CD4-positive, alpha-beta T cell (primary cell): ENCODE measurements around the gene IL24. TPM values are rescaled to one million over a fixed set of nuclear protein-coding genes. Genes with fewer than 3 reads are reported as not detected.

ENCODE experiments used
- ATAC-seq: fragments of 200-7000 bp; cut with Tn5 transposase; one replicate; pipeline ENCODE4 v1.10.0; 2022; ENCODE audit warnings: mild to moderate bottlenecking; ENCODE audit not compliant: poor library complexity
- CTCF ChIA-PET: fragments of 350-600 bp; sonication (Branson Sonifier 250); formaldehyde crosslinking; loops from one replicate; lab custom pipeline; 2021; ENCODE audit warnings: antibody characterized with exemption, inconsistent platforms; lab: Charles Lee
- POLR2A ChIA-PET: fragments of 350-600 bp; sonication (Branson Sonifier 250); formaldehyde crosslinking; loops from one replicate; lab custom pipeline; 2021; ENCODE audit warnings: antibody characterized with exemption, inconsistent platforms; lab: Charles Lee
- DNase-seq, 14 experiments: peaks; one replicate each; pipeline ENCODE4 v3.0.0-alpha.2; 2013 to 2020; ENCODE audit warnings: mixed read lengths in 2 of 14
- H3K27ac ChIP-seq, 2 donors: one replicate each; pipeline versions ENCODE4 v1.5.1 to v1.7.0; 2013; ENCODE audit warnings: low read length in 2 of 2, low read depth in 1 of 2, mild to moderate bottlenecking in 1 of 2
- H3K27me3 ChIP-seq, 2 experiments: 1 replicate in 1 of 2; 2 replicates in 1 of 2; pipeline versions ENCODE4 v1.6.1 to v1.7.0; 2013; ENCODE audit warnings: low read length in 2 of 2, control low read depth in 1 of 2, mild to moderate bottlenecking in 1 of 2, moderate library complexity in 1 of 2; ENCODE audit not compliant: insufficient read depth in 2 of 2, control insufficient read depth in 1 of 2
- H3K36me3 ChIP-seq: one replicate; pipeline ENCODE4 v1.6.1; 2013; ENCODE audit warnings: low read length, control low read depth; ENCODE audit not compliant: insufficient read depth
- H3K4me1 ChIP-seq: one replicate; pipeline ENCODE4 v1.6.1; 2013; ENCODE audit warnings: low read length, control low read depth; ENCODE audit not compliant: insufficient read depth
- H3K4me3 ChIP-seq: one replicate; pipeline ENCODE4 v1.5.1; 2013; ENCODE audit warnings: mild to moderate bottlenecking, low read length, moderate library complexity
- H3K9me3 ChIP-seq, 2 experiments: 1 replicate in 1 of 2; 2 replicates in 1 of 2; pipeline versions ENCODE4 v1.6.1 to v1.7.0; 2013; ENCODE audit warnings: low read length in 2 of 2, mild to moderate bottlenecking in 2 of 2, control low read depth in 1 of 2, moderate library complexity in 1 of 2; ENCODE audit not compliant: control insufficient read depth in 1 of 2, insufficient read depth in 1 of 2
- H3K27ac Mint-ChIP-seq: one replicate; pipeline ENCODE4 v1.8.0; 2020; ENCODE audit warnings: mixed read lengths
- H3K27me3 Mint-ChIP-seq: one replicate; pipeline ENCODE4 v1.8.0; 2021; ENCODE audit warnings: mixed read lengths
- H3K36me3 Mint-ChIP-seq: one replicate; pipeline ENCODE4 v1.8.0; 2021; ENCODE audit warnings: low read depth, mixed read lengths
- H3K4me1 Mint-ChIP-seq: one replicate; pipeline ENCODE4 v1.8.0; 2021; ENCODE audit warnings: low read depth, mixed read lengths
- H3K4me3 Mint-ChIP-seq: one replicate; pipeline ENCODE4 v1.8.0; 2020; ENCODE audit warnings: mild to moderate bottlenecking, mixed read lengths
- H3K9me3 Mint-ChIP-seq: one replicate; pipeline ENCODE4 v1.8.0; 2020; ENCODE audit warnings: mixed read lengths
- intact Hi-C, 2 experiments: fragments of 100-400 bp; cut with DNase I in 1 of 2; cut with micrococcal nuclease in 1 of 2; formaldehyde crosslinking; loops; one replicate each; pipeline versions ENCODE4 v1.15.1 to v1.9.0; 2023 to 2025; cut with DNase I, micrococcal nuclease
- total RNA-seq, 174 experiments: library from RNA in 2 of 174; stranded (reverse) in 2 of 174; gene quantifications; one replicate each; pipeline ENCODE4 v1.2.3 and lab custom pipeline; 2021 to 2026
- TF ChIP-seq, protein P1 (sequence below): fragments of 200-600 bp; IDR thresholded peaks from one replicate; pipeline ENCODE4 v1.8.0; 2022; ENCODE audit warnings: antibody characterized with exemption, mild to moderate bottlenecking

Gene IL24
- total RNA-seq, 2 experiments from 2014 or later: not detected

DNA sequence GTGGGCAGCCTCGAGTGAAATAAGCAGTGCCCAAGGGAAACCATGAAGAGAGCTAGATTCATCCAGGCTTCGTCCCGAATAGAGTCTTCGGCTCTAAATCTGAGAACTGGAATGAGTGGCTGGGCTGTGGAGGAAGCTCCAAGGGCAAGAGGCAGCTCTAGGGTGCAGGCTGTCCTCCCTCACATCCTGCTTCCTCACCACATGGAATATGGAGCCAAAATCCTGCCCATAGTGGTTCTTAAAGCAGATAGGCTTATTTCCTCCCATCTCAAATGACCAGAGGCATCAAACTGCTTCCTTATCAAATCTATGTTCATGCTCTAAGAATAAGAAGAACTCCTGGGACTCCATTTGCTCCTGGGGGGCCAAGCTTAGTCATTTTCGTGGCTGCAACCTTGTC, 2.5 kb downstream of the IL24 start:
- ATAC-seq: no peak

DNA sequence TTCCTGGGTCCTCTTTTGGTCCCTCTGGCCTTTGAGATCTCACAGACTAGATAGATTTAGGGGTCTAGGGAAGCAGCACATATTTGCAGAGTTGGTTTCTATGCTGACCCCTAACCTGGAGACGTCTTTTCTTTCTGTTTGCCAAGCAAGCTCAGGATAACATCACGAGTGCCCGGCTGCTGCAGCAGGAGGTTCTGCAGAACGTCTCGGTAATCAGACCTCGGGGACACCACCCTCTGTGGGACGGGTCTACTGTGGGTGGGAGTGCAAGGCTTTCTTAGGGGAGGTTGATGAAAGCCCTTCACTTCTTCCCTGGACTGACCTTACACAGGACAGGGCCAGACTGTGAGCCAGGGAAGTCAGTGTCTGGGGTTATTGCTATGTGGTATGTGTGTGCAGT, 2.9 kb downstream of the IL24 start:
- ATAC-seq: no peak

More for the DNA sequence above, 2.5 kb downstream of the IL24 start:
- H3K4me1 ChIP-seq: peaks cover 36% of the 10 kb centered on the region
- no peaks in the 10 kb centered on the region for H3K9me3 Mint-ChIP-seq
- no peaks in the 10 kb centered on the region for H3K27me3 Mint-ChIP-seq
- no peak overlapping the region for H3K4me3 ChIP-seq
- H3K4me1 Mint-ChIP-seq: peaks cover 86% of the 10 kb centered on the region
- H3K36me3 ChIP-seq: peaks cover 23% of the 10 kb centered on the region
- no peaks in the 10 kb centered on the region for H3K27me3 ChIP-seq
- peaks cover 46% of the 10 kb centered on the region for H3K36me3 Mint-ChIP-seq
- DNase-seq: no peak
- POLR2A ChIA-PET: interaction anchor here (0.9 to 13.4 kb wide), 18 partner anchors 7 to 165 kb away, joined by 3 to 384 read pairs (median 7); partner anchors contain the start of genes FCMR and IL20
- intact Hi-C loops: no loop called here
- no peaks in the 10 kb centered on the region for H3K9me3 ChIP-seq
- CTCF ChIA-PET: interaction anchor here (0.9 to 1.7 kb wide), 2 partner anchors 10 to 12 kb away, joined by 4 to 5 read pairs; no protein-coding TSS in a partner anchor
- peak overlapping the region; percentile 90 for H3K27ac Mint-ChIP-seq
- TF ChIP-seq, protein P1, sequence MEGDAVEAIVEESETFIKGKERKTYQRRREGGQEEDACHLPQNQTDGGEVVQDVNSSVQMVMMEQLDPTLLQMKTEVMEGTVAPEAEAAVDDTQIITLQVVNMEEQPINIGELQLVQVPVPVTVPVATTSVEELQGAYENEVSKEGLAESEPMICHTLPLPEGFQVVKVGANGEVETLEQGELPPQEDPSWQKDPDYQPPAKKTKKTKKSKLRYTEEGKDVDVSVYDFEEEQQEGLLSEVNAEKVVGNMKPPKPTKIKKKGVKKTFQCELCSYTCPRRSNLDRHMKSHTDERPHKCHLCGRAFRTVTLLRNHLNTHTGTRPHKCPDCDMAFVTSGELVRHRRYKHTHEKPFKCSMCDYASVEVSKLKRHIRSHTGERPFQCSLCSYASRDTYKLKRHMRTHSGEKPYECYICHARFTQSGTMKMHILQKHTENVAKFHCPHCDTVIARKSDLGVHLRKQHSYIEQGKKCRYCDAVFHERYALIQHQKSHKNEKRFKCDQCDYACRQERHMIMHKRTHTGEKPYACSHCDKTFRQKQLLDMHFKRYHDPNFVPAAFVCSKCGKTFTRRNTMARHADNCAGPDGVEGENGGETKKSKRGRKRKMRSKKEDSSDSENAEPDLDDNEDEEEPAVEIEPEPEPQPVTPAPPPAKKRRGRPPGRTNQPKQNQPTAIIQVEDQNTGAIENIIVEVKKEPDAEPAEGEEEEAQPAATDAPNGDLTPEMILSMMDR: no peak
- no peak overlapping the region for H3K4me3 Mint-ChIP-seq
- H3K27ac ChIP-seq: peak overlapping the region; percentile 16 to 37

DNA sequence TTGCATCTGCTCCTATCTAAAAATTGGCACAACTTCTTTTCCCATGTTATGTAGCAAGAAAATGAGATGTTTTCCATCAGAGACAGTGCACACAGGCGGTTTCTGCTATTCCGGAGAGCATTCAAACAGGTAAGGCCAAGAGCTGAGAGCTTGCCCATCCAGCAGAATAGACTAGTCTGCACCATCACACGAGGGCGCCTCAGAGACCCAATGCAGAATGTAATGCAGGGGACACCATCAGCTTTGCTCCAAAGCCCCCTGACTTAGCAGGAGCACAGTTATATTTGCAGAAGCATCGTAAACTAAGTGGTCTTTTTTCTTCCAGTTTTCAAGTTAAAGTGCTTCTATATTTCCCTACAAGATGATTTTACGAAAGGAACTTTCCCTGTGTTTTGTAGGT, 4.7 kb downstream of the IL24 start:
- Mint-ChIP-seq H3K36me3 (peaks cover 68% of the 10 kb centered on the region), H3K27me3 (no peaks in the 10 kb centered on the region), H3K27ac (peak overlapping the region; percentile 90), H3K4me3 (no peak overlapping the region), H3K9me3 (no peaks in the 10 kb centered on the region), H3K4me1 (peaks cover 91% of the 10 kb centered on the region)
- Histone ChIP-seq H3K4me3 (no peak overlapping the region), H3K27ac (no peak overlapping the region), H3K9me3 (no peaks in the 10 kb centered on the region), H3K4me1 (peaks cover 52% of the 10 kb centered on the region), H3K27me3 (no peaks in the 10 kb centered on the region), H3K36me3 (peaks cover 40% of the 10 kb centered on the region)
- intact Hi-C loops: no loop called here
- DNase-seq (no peak), ATAC-seq (no peak)
- POLR2A ChIA-PET: interaction anchor here (0.9 to 13.4 kb wide), 14 partner anchors 8 to 186 kb away, joined by 3 to 384 read pairs (median 4); partner anchors contain the start of gene FCMR
- TF ChIP-seq, protein P1: no peak
- CTCF ChIA-PET: no interaction called here

More for the DNA sequence above, 2.9 kb downstream of the IL24 start:
- H3K9me3 Mint-ChIP-seq: no peaks in the 10 kb centered on the region
- Histone ChIP-seq H3K9me3 (no peaks in the 10 kb centered on the region), H3K4me3 (no peak overlapping the region), H3K4me1 (peaks cover 40% of the 10 kb centered on the region), H3K27me3 (no peaks in the 10 kb centered on the region), H3K36me3 (peaks cover 28% of the 10 kb centered on the region), H3K27ac (peak overlapping the region; percentile 16 to 37)
- no peaks in the 10 kb centered on the region for H3K27me3 Mint-ChIP-seq
- no peak overlapping the region for H3K4me3 Mint-ChIP-seq
- H3K4me1 Mint-ChIP-seq: peaks cover 91% of the 10 kb centered on the region
- intact Hi-C loops: no loop called here
- TF ChIP-seq, protein P1: no peak
- ChIA-PET POLR2A (interaction anchor here (0.9 to 13.4 kb wide), 18 partner anchors 8 to 165 kb away, joined by 3 to 384 read pairs (median 7); partner anchors contain the start of genes FCMR and IL20), CTCF (interaction anchor here (0.9 to 1.7 kb wide), 2 partner anchors 9 to 11 kb away, joined by 4 to 5 read pairs; no protein-coding TSS in a partner anchor)
- H3K27ac Mint-ChIP-seq: peak overlapping the region; percentile 90
- H3K36me3 Mint-ChIP-seq: peaks cover 50% of the 10 kb centered on the region
- DNase-seq: no peak
